Body of pancreas (tissue), 4 donors: ENCODE data around the gene DNAJB6. TPM values are rescaled to one million over a fixed set of nuclear protein-coding genes. Genes with fewer than 3 reads are reported as not detected.
A peak's percentile ranks its signal among the peaks of the same experiment; 100 is the strongest.
"Not testable (repeated sequence)": the region's sequence is repeated elsewhere in the genome, so short reads cannot be mapped to it uniquely, and the experiment has no call there.

ENCODE experiments used
- ATAC-seq: fragments of 150-250 bp; one replicate; pipeline ENCODE4 v1.9.1; 2016
- DNase-seq, 4 donors: peaks; one replicate each; pipeline ENCODE4 v3.0.0-alpha.2; 2019
- H3K27ac ChIP-seq, 4 donors: fragments of 200-600 bp; sonication (generic); 1 replicate in 3 of 4; 2 replicates in 1 of 4; pipeline versions ENCODE4 v1.5.1 to v1.6.1; 2016 to 2019; ENCODE audit warnings: mild to moderate bottlenecking in 1 of 4, mixed read lengths in 1 of 4, moderate library complexity in 1 of 4
- H3K27me3 ChIP-seq, 2 donors: fragments of 200-600 bp; sonication (generic); one replicate each; pipeline ENCODE4 v1.6.0; 2016; ENCODE audit warnings: mild to moderate bottlenecking in 1 of 2
- H3K36me3 ChIP-seq, 2 donors: fragments of 200-600 bp; sonication (generic); replicated peaks in 1 of 2; 2 replicates each; pipeline ENCODE4 v1.5.1; 2016; ENCODE audit warnings: low read depth in 2 of 2; ENCODE audit not compliant: insufficient read depth in 1 of 2
- H3K4me1 ChIP-seq: fragments of 200-600 bp; sonication (generic); one replicate; pipeline ENCODE4 v1.6.0; 2016
- H3K4me3 ChIP-seq, 2 donors: fragments of 200-600 bp; sonication (generic); 1 replicate in 1 of 2; 2 replicates in 1 of 2; pipeline ENCODE4 v1.5.1; 2016 to 2019
- H3K9me3 ChIP-seq, 3 donors: fragments of 200-600 bp; sonication (generic); 1 replicate in 2 of 3; 2 replicates in 1 of 3; pipeline ENCODE4 v1.5.1; 2016
- POLR2A ChIP-seq, 3 donors: fragments of 450-650 bp; IDR thresholded peaks; one replicate each; pipeline ENCODE4 v1.6.1; 2016; ENCODE audit warnings: antibody characterized with exemption in 3 of 3, mild to moderate bottlenecking in 2 of 3
- WGBS, 2 donors: methylation state at CpG; one replicate each; pipeline ENCODE4 v1.1.5; 2017; 5-methylcytosine and 5-hydroxymethylcytosine counted together
- intact Hi-C: fragments of 100-400 bp; cut with DNase I; formaldehyde crosslinking; loops from one replicate; pipeline ENCODE4 v1.15.1; 2023
- total RNA-seq, 2 donors: library from RNA; depleted of rRNA; stranded (reverse); fragments of >200 nt; gene quantifications; one replicate each; pipeline ENCODE4 v1.1.0, GENCODE V29; 2016
- TF ChIP-seq, protein P1 (sequence below), 7 experiments: fragments of 450-650 bp in 4 of 7; fragments of 200-600 bp in 3 of 7; sonication (generic) in 3 of 7; IDR thresholded peaks; one replicate each; pipeline ENCODE4 v1.5.1; 2016 to 2019; ENCODE audit warnings: antibody characterized with exemption in 7 of 7

The DNAJB6 gene
- total RNA-seq, 2 donors from 2014 or later: 26.5 to 32.0 TPM

- no peaks in the 10 kb centered on the region for H3K4me1 ChIP-seq
- H3K27me3 ChIP-seq: no peaks in the 10 kb centered on the region
- no peaks in the 10 kb centered on the region for H3K9me3 ChIP-seq
- no peak for ATAC-seq
- H3K4me3 ChIP-seq: no peak overlapping the region
- intact Hi-C loops: no loop called here
- H3K27ac ChIP-seq: peak overlapping the region in 1 of 4 donors; percentile 35
- 72 to 83% methylated on average over 14 of the region's 14 CpGs for WGBS, 2 donors
- no peaks in the 10 kb centered on the region for H3K36me3 ChIP-seq
- peak in 1 of 4 donors; percentile 64 for DNase-seq
- no peak for TF ChIP-seq POLR2A (IDR thresholded peaks at IDR 0.05)
- TF ChIP-seq, protein P1, sequence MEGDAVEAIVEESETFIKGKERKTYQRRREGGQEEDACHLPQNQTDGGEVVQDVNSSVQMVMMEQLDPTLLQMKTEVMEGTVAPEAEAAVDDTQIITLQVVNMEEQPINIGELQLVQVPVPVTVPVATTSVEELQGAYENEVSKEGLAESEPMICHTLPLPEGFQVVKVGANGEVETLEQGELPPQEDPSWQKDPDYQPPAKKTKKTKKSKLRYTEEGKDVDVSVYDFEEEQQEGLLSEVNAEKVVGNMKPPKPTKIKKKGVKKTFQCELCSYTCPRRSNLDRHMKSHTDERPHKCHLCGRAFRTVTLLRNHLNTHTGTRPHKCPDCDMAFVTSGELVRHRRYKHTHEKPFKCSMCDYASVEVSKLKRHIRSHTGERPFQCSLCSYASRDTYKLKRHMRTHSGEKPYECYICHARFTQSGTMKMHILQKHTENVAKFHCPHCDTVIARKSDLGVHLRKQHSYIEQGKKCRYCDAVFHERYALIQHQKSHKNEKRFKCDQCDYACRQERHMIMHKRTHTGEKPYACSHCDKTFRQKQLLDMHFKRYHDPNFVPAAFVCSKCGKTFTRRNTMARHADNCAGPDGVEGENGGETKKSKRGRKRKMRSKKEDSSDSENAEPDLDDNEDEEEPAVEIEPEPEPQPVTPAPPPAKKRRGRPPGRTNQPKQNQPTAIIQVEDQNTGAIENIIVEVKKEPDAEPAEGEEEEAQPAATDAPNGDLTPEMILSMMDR (IDR thresholded peaks at IDR 0.05): no peak
Observed at GRCh38 chr7:157318015-157318706, 18.6 kb upstream of the DNAJB6 start.

GRCh38 chr7:157320608-157320980 lies 16.2 kb upstream of the DNAJB6 start:
- Histone ChIP-seq H3K27me3 (no peaks in the 10 kb centered on the region), H3K36me3 (no peaks in the 10 kb centered on the region), H3K4me3 (no peak overlapping the region), H3K9me3 (no peaks in the 10 kb centered on the region), H3K4me1 (no peaks in the 10 kb centered on the region), H3K27ac (no peak overlapping the region)
- intact Hi-C loops: no loop called here
- TF ChIP-seq, protein P1 (IDR thresholded peaks at IDR 0.05): no peak
- TF ChIP-seq POLR2A (IDR thresholded peaks at IDR 0.05): no peak
- DNase-seq (no peak), ATAC-seq (no peak)
- WGBS, 2 donors: 74 to 84% methylated on average over 4 of the region's 4 CpGs

DNA sequence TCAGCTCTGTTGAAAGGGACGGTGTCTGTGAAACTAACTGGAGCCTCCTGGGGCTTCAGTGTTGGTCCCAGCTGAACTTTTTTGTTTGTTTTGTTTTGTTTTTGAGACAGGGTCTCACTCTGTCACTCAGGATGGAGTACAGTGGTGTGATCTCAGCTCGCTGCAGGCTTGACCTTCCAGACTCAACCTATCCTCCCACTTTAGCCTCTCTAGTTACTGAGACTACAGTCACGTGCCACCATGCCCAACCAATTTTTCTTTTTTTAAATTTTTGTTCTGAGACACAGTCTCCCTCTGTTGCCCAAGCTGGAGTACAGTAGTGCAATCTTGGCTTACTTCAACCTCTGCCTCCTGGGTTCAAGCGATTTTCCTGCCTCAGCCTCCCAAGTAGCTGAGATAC lies 13.4 kb upstream of the DNAJB6 start:
- no peak for TF ChIP-seq POLR2A (IDR thresholded peaks at IDR 0.05)
- TF ChIP-seq, protein P1 (IDR thresholded peaks at IDR 0.05): no peak
- ATAC-seq (no peak), DNase-seq (no peak)
- WGBS, 2 donors: 74 to 75% methylated on average over 4 of the region's 4 CpGs
- Histone ChIP-seq H3K4me1 (no peaks in the 10 kb centered on the region), H3K27me3 (no peaks in the 10 kb centered on the region), H3K36me3 (no peaks in the 10 kb centered on the region), H3K27ac (no peak overlapping the region), H3K9me3 (no peaks in the 10 kb centered on the region), H3K4me3 (no peak overlapping the region)
- intact Hi-C loops: no loop called here

DNA sequence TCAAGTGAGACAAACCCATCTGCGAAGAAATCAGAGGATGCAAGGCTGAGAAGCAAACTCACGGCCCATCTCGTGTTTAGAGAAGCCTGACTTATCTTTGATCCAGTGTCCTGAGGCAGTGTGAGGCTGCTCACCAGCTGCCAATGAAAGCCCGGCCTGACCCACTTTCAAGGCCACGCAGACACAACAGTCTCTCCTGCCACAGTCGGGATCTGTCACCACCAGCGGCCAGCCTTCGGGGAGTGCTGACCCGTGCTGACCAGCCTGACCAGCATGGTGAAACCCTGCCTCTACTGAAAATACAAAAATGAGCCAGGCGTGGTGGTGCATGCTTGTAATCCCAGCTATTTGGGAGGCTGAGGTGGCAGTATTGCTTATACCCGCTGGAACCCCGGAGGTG lies 7.4 kb upstream of the DNAJB6 start:
- no peaks in the 10 kb centered on the region for H3K27me3 ChIP-seq
- no peak for DNase-seq
- no peak for ATAC-seq
- H3K36me3 ChIP-seq: no peaks in the 10 kb centered on the region
- H3K27ac ChIP-seq: no peak overlapping the region
- no peaks in the 10 kb centered on the region for H3K9me3 ChIP-seq
- 44% methylated on average over 8 to 12 of the region's 12 CpGs for WGBS, 2 donors
- H3K4me3 ChIP-seq: no peak overlapping the region
- intact Hi-C loops: no loop called here
- H3K4me1 ChIP-seq: no peaks in the 10 kb centered on the region
- no peak for TF ChIP-seq POLR2A (IDR thresholded peaks at IDR 0.05)
- TF ChIP-seq, protein P1 (IDR thresholded peaks at IDR 0.05): no peak

DNA sequence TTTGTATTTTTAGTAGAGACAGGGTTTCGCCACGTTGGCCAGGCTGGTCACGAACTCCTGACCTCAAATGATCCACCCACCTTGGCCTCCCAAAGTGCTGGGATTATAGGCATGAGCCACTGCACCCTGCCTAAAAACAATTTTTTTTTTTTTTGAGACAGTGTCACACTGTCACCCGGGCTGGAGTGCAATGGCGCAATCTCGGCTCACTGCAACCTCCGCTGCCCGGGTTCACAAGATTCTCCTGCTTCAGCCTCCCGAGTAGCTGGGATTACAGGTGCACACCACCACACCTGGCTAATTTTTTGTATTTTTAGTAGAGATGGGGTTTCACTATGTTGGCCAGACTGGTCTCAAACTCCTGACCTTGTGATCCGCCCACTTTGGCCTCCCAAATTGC lies 6.2 kb upstream of the DNAJB6 start:
- H3K4me3 ChIP-seq, DNase-seq, H3K36me3 ChIP-seq, H3K4me1 ChIP-seq, intact Hi-C loops, H3K27ac ChIP-seq, H3K9me3 ChIP-seq, ATAC-seq, H3K27me3 ChIP-seq: not testable (repeated sequence)
- WGBS, 2 donors: 67 to 73% methylated on average over 10 of the region's 10 CpGs

DNA sequence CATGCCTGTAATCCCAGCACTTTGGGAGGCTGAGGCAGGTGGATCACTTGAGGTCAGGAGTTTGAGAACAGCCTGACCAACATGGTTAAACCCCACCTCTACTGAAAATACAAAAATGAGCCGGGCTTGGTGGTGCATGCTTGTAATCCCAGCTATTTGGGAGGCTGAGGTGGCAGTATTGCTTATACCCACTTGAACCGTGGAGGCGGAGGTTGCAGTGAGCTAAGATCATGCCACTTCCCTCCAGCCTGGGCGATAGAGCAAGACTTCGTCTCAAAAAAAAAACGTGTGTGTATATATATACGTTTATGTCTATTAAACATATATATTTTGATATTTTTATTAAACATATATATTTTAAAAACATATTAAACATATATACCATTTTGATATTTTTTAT lies 5.8 kb upstream of the DNAJB6 start:
- H3K36me3 ChIP-seq, H3K27ac ChIP-seq, intact Hi-C loops, DNase-seq, H3K27me3 ChIP-seq, H3K9me3 ChIP-seq, H3K4me3 ChIP-seq, ATAC-seq, H3K4me1 ChIP-seq: not testable (repeated sequence)
- WGBS, 2 donors: 62 to 71% methylated on average over 7 of the region's 7 CpGs
